Raji (cell line): ENCODE measurements around the gene TTC7B.

Experiments used
- POLR2A ChIP-seq: IDR thresholded peaks from 2 replicates; pipeline ENCODE4 v1.6.1; 2011; ENCODE audit warnings: low read depth, low read length, control low read depth; ENCODE audit not compliant: insufficient read depth

Gene TTC7B

DNA sequence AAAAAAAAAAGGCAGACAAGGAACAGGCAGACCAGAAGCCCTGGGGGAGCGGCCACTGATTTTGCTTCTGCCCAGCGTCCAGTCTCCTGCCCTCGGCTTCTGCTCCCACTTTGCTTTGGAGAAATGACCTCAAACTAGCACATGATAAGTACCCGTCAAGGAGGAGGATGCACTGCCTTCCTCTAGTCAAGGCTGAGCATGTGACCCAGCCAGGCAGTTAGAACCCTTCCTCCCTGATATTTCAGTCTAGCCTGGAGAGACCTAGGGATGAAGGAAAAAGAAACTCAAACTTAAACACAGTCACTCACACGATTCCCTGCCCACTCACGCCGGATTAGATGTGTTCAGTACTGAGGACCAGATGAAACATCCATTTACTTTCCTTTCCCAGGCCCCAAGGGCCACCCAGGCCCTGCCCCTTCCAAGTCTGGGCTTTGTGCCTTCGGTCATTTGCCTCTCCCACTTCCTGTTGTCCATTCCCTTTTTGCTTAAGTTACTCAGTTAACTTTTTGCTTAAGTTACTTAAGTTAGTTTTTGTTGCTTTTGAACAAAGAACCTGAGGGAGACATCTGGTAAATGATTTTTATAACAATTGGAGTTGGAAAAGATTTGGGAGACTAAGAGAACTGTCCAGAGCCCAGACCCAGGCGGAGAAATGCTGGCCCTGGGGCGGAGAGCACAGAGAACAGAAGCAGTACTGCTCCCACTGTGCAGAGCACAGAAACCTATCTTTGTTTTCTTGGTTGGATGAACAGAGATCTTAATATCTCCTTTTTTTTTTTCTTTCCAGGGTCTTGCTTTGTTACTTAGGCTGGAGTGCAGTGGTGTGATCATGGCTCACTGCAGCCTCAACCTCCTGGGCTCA lies 23.0 kb upstream of the TTC7B start:
- TF ChIP-seq POLR2A, result no peak

DNA sequence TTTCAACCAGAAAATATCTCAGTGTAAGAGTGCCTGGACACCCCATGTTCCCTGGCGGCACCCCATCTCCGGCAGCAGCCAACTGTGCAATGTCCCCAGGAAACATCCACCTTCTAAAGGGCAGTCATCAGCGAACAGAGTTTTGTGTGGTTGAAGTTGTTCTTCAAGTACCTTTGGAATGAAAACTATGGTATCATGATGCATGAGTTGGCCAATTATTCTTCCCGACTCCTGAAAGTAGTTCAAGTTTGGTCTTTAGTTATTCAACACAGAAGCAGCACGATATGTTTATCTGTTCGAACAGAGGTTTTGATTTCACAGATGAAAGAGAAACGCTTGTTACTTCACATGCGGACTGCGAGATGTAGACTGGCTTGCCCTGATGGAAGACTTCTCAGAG lies 21.1 kb upstream of the TTC7B start:
- TF ChIP-seq POLR2A, result no peak

DNA sequence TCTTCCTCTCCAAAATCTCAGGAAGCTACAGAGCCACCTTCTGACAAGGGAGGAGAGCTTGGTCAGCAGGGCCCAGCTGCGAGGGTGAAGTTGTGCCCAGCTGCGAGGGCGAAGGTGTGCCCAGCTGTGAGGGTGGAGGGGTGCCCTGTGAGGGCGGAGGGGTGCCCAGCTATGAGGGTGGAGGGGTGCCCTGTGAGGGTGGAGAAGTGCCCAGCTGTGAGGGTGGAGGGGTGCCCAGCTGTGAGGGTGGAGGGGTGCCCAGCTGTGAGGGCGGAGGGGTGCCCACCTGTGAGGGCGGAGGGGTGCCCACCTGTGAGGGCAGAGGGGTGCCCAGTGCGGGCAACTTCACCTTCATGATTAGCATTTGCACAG lies 20.4 kb upstream of the TTC7B start:
- TF ChIP-seq POLR2A, result no peak

DNA sequence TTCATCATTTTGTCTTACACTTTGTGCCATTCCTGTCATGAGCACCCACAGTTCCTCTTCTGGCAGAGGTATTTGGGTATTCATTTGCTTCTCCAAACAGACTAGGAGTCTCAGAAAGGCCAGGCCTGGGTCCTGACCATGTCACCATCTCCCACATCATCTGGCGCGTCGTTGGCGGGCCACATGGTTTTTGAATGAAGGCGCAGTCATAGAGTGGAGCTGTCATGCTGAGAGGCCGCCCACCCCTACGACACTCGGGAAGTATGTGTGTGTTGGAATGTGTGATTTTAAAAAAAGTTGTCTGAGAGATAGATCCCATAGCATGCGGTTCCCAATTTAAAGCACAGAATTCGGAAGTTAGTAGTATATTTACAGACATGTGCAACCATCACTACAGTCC lies 15.6 kb upstream of the TTC7B start:
- TF ChIP-seq POLR2A, result no peak

DNA sequence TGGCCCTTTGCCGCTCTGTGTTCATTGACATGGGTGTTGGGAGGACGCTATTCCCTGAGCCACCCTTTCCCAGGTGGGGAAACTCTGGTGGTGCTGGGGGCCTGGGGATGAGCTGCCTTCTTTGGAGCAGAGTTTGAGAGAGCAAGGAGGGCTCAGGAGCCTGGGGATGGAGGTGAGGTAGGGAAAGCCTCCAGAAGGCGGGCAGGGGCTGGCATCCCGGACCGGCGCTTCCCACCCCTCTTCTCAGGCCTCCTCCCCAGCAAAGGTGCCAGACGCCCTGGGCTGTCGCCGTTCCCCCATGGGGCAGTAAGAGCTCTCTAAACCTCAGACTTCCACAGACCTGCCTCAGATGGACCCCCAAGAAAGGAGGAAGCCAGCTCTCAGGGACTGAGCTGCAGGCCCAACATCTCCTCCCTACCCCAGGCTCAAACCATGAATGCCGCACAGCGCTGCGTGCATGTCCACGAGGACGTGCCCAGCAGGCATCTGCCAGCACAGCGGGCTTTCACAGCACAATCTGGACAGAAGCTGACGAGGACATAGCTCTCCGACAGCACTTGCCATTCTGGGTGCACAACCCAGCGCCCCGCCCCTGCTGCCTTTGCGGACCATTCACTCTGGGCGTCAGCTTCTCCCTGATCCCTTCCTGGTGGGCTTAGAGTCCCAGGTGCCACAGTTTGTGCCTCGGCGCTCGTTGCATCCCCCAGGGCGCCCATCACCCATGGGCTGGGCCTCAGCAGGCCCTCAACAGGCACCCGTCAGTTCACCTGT lies 14.9 kb upstream of the TTC7B start:
- TF ChIP-seq POLR2A, result no peak

DNA sequence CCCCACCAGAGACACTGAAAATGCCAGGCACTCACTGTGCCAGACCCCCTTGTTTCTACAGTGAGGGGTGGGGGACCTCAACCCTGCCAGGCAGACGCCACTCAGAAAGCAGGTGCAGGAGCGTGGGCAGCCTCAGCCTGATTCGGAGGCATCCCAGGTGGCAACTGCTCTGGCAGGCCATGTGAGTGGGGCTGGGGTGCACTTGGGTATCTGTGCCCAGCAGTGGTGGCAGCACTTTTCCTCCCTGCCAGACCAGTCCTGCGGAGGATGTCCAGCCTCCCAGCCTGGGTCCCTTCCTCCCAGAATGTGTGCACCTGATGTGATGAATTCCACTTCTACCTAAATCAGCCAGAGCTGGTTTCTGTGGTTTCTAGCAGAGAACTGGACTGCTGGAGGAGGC lies 13.4 kb upstream of the TTC7B start:
- TF ChIP-seq POLR2A, result no peak

DNA sequence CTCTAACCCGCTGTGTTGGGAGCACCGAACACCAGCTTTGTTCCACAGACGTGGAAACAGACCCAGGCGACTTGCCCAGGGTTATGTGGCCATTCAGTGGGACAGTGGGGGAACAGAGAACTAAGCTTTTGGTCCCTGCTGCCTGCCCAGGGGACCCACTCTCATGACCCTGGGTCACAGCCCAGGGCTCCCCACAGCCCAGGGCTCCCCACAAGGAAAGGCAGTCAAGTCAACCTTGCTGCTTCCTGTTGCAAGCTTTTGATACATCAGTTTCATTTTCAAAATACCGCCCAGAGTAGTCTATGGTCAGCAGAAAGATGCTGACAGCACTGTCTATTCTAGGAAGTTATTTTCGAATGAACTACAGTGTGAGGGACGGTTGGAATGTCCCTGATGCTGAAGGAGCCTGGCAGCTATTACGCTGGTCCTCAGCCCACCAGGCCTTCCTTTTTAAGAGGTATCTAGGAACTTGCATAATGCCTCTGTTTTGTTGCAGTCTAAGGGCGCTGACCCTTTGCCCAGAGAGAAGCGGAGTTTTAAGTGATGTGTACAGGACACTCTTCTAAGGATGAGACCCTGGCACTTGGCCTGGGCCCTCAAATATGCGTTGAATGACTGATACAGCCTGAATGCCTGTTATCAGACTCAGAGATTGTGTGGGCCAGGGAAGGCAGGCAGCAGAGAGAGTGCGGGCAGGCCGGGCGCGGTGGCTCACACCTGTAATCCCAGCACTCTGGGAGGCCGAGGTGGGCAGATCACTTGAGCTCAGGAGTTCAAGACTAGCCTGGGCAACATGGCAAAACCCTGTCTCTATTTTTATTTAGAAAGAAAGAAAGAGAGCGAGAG lies 12.6 kb upstream of the TTC7B start:
- TF ChIP-seq POLR2A, result no peak

DNA sequence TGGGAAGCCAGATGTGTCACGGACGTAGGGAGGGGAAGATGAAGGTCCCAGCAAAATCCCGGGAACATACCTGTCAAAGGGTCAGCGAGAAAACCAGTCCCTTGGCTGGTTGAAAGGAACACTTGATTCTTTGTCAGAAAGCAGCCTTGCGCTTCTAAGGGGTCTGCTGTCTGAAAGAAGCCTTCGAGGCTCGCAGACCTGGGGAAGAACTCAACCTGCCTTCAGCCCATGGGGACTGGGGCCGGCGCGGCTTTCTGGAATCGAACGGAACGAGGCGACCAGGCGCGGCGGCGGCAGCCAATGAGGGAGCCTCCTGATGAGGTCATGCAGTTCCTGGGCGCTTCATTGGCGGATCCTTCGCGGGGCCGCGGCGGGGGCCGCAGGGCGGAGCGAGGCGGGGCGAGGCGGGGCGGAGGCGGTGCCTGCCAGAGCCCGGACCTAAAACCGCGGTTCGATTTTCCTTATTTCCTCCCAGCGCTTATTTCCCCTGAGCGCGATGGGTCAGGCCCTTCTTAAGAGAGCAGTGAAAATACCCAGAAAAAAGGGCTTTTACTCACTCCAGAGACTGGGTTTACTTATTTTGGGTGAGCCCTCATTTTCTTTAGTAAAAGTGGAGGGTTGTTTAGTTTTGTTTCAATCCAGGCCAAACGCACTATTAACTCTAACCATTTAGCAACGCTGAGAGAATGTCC lies 11.8 kb upstream of the TTC7B start:
- no peak for TF ChIP-seq POLR2A

DNA sequence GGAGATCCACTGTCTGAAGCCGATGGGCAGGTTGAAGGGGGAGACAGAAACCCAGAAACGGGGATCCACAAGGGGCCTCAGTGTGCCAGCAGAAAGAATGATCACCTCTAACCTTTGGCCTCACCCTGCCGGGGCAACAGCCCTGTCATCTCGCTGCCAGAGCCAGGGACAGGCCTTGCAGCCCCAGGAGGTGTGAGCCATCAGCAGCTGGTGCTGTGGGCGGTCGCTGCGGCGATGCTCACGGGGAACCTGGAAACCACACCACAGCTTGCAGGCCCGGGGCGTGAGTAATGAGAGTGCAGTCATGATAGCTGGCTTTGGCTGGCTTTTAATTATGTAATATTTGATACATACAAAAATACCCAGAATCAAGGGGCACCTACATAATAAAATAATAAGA lies 4.7 kb upstream of the TTC7B start:
- TF ChIP-seq POLR2A, result no peak

DNA sequence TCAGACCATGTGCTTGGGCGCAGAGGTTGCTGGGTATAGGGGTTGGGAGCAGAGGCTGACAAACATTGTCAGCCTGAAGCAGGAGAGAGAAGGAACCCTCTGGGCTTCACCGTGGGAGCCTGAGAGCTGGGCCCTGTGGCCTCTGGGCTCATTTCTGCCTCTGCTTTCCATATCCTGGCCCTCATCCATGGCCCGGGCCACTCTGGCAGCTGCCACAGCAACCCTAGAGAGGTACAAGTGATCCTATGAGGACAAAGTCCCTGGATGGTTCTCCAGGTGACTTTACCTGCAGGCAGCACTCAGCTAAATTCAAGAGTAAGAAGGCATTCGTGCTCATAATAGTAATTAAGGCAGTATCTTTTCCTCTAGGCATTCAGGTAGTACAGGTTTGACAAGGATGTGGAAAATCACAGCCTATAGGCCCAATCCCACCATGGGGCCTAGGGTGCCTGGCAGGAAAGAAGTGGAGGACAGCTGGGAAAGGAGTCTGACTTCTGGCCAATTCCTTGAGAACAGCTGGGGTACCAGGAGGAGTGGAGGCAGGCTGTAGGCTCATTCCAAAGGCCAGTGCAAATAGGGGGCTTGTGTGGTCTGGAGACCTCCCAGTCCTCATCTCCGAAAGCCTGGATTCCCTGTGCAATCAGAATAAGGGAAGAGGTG lies 3.6 kb upstream of the TTC7B start:
- TF ChIP-seq POLR2A, result no peak

DNA sequence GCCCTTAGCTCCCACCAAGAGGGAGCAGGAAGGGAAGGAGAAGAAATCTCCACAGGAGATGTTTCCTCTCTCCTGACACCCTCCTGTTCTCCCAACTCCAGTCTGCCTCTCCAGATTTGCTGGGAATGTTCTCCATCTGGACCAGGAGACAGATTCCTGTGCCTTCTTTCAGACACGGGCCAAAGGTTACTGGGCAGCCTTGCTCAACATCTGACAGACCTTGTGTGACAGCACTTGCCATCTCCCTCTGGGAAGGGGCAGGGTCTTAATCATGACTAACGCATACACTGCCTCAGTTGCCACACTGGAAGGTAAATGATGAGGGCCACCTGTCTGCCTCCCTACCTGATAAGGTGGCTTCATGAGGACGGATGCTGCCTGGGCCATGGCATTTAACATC lies 2.5 kb upstream of the TTC7B start:
- no peak for TF ChIP-seq POLR2A

DNA sequence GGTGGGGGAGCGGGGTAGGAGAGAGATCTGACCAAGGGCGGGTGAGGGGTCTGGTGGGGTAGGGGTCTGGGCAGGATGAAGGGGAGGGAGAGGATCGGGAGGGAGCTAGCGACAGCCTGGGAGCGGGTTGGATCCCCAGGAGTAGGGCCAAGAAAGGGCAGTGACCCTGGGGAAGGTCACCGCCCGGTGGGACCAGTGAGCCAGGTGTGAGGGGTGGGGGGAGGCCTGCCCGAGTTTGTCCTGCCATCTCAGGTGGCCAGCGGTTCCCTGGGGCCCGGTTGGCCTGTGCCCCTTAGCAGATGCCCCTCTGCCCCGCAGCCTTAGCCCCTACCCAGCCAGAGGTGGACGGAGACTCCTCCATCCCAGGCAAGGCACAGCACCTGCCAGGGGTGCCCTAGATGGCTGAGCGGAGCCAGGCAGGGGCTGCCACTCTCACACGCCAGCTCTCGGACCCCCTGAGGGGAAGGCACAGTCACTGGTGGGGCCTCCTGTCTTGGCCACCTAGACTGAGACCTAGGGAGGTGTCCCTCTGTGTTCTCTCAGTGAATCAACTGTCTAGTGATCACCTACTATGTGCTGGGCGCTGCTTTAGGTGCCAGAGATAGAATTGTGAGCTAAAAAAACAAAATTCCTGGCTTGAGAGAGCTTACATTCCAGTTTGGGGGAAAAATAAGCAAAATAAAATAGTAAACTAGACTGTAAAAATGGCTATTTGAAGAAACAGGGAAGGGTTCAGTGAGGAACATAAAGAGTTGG lies 629 bp upstream of the TTC7B start:
- no peak for TF ChIP-seq POLR2A

DNA sequence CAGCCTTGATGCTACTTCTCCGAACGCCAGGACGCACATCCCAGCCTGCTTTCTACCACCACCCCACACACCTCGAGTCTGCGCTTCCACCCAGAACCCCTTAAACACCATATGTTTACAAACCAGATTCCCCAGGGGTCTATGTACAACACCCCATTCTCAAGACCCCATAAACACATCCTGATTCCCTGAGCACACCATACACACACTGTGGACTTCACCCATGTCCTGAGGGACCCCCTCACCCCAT lies 733 bp downstream of the TTC7B start:
- TF ChIP-seq POLR2A, result no peak
